HG03280 (cell line): Measurements from ENCODE around the gene OSBPL10.
A peak's percentile ranks its signal among the peaks of the same experiment; 100 is the strongest.
"Not testable (repeated sequence)": the region's sequence is repeated elsewhere in the genome, so short reads cannot be mapped to it uniquely, and the experiment has no call there.

Source experiments
- ATAC-seq: cut with Tn5 transposase; IDR thresholded peaks from one replicate; pipeline ENCODE4 v1.9.1; 2021; ENCODE audit warnings: mild to moderate bottlenecking, moderate library complexity; ENCODE audit not compliant: unreplicated experiment

The OSBPL10 gene

GRCh38 chr3:31862666-31863279, 118.3 kb downstream of the OSBPL10 start:
- ATAC-seq: no peak

GRCh38 chr3:31861826-31862225, 119.2 kb downstream of the OSBPL10 start:
- ATAC-seq: no peak

GRCh38 chr3:31860642-31861041, 120.4 kb downstream of the OSBPL10 start:
- not testable (repeated sequence) for ATAC-seq

DNA sequence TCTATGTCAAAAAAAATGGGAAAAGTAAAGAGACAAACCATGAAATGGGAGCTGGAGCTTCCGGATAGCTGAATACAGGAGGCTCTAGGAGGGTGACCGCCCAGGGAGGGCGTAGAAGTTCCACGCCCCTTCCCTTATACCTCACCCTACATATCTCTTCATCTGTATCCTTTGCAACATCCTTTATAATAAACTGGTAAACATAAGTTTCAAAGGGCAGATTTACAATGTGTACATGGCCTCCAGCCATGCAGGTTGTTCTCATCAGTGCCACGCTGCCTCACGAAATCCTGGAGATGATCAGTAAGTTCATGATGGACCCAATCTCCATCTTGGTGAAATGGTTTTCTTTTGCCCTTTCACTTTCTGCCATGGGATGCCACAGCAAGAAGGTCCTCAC, 121.8 kb downstream of the OSBPL10 start:
- no peak for ATAC-seq

DNA sequence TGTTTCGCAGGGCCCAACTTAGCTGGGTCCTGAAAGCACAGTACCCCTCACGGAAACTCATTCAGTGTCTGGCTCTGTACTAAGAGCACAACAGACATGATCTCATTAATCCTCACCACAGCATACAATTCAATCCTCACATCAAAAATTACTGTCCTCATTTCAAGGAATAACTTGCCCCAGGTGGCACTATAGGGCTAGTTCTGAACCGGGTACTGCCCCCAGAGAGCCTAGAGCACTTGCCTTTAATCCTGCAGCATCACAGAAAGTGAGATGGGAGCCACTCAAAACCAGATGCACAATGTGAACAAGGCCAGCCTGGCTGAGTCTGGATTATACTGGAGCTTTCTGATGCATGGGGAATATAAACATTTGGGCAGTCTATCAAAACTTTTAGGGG, 122.6 kb downstream of the OSBPL10 start:
- ATAC-seq: no peak

DNA sequence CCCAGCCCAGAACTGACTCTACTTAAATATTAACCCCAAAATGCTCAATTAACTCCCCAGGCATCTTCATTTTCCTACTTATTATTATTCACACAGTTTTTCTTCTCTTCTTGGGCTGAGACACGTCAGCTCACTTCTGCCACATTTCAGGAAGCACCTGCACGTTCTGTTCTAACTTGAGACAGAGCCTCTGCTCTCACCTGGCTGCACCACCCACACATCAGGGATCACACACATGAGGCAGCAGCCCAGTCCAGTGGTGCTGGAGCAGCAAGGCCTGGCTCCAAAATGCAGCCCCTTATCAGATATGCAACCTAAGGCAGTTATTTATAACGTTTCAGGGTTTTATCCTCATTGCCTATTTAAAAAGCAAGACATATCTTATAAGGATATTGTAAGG, 127.5 kb downstream of the OSBPL10 start:
- ATAC-seq: peak; percentile 54

DNA sequence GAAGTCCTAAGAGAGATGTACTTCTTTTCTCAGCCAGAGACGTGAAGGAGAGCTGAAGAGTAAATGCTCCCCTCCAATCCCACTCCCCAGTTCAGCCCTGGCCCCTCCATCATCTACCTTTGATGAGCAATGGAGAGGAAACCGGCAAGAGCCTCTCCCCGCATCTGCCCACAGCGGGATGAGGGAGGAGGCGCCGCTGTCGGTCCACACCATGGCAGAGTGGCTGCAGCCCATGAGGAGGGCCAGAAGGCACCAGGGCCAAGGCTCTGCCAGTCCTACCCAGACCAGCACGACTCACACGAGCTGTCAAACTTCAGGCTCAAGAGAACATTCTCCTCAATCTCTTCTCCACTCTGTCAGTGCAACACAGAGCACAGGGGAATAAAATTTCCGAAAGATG, 129.8 kb downstream of the OSBPL10 start:
- no peak for ATAC-seq

DNA sequence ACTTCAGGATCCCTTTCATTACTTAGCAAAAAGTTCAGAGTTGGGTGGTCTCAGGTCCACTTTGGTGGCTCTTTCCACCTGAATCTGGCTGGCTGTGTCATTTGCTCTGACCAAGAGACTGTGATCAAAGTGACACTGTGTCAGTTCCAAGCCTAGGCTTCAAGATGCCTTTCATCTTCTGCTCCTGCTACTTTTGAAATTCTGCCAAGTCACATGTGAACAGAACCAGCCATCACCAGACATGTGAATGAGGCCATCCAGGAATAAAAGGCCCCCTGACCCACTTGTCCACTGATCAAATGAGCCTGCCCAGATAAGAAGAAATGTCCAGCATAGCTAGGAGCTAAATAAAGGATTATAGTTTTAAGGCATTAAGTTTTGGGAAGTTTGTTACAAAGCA, 132.2 kb downstream of the OSBPL10 start:
- no peak for ATAC-seq

DNA sequence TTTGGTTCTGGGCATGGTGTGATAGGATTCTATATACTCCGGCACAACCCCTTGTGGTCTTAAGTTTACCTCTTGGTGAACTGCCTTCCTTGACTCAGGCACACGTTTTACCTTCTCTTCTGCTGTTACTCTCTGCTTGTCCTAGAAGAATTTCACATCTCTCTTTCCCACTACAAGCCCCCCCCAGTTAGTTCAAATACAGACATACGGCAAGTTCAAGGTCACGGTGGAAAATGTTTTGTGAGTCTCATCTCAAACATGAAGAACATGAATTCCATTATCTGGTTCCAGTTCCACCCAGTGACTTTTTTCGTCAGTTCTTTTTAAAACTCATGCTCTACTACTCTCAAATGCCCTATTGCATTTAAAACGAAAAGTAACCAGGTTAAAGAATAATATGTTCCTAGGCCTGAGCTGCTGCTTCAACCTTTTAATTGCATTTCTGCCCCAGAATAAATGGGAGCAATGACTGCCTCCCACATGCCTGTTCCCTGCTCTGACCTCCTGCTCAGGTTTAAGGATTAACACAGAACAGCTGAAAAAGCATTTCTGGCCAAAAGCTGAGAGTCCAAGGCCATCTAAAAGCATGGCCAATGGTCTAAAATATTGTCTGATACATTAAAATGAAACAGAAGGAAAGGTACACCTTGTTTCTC, 132.8 kb downstream of the OSBPL10 start:
- ATAC-seq: no peak

DNA sequence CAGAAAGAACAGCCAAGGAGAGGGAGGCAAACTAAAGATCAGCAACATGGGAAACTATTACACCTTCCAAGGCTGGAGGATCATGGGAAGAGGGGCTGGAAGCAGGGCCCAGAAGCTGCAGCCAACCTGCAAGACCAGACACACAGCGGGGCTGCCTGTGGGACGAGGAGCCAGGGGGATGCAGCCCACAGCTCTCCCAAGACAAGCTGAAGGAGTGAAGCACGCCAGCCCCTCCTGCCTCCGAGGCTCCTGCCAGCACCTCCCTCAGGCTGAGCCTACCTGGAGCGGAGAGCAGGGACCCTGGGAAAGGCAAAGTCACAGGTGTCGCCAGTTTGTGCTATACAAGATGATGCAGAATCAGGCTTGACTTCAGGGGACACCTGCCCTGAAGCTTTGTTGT, 133.3 kb downstream of the OSBPL10 start:
- ATAC-seq: no peak

DNA sequence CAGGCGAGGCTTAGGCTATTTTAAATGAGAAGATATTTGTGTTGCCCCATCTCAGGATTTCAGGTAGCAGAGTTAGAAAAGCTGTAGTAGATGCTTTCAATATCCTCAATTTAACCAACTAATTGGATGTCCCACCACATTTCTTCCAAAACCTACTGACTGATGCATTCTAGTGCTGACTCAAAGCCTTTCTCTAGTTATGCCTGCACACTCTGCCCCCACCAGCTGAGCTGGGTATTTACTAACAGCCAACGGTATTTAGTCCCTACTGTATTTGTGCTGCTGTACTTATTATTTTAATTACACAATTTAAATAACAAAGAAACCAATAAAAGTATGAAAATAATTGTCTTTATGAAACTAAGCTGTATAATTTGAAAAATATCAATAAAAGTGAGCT, 139.5 kb downstream of the OSBPL10 start:
- no peak for ATAC-seq

GRCh38 chr3:31840252-31840651, 140.8 kb downstream of the OSBPL10 start:
- ATAC-seq: no peak

DNA sequence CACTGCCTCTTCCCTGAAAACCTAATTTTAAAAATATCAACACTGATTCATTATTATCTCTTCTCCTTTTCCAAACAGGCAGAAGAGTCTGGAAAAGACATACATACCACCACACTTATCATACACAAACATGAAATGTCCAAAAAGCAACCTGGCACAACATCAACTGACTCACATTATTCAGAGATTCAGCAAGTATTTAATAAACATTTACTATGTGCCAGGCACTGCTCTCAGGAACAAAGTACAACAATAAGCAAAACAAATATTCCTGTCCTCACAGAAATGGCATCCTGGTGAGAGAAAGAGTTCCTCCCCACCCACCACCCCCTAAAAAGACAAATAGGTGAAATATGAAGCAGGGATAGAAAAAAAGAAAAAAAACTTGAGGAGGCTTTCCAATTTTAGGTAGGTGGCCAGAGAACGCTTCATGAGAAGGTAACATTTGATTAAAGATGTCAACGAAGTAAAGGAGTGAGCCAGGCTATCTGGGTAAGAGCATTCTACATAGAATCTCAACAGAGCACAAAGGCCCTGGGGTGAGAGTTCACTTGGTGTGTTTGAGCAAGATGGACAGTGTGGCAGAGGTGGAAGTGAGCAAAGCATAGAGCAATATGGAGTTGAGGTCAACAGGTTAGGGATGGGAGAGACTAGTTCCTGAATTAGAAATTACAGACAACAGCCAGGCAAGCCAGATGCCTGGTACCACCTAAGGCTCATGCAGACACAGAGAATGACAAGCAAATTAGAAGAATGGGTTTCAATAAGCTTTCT, 141.7 kb downstream of the OSBPL10 start:
- no peak for ATAC-seq

DNA sequence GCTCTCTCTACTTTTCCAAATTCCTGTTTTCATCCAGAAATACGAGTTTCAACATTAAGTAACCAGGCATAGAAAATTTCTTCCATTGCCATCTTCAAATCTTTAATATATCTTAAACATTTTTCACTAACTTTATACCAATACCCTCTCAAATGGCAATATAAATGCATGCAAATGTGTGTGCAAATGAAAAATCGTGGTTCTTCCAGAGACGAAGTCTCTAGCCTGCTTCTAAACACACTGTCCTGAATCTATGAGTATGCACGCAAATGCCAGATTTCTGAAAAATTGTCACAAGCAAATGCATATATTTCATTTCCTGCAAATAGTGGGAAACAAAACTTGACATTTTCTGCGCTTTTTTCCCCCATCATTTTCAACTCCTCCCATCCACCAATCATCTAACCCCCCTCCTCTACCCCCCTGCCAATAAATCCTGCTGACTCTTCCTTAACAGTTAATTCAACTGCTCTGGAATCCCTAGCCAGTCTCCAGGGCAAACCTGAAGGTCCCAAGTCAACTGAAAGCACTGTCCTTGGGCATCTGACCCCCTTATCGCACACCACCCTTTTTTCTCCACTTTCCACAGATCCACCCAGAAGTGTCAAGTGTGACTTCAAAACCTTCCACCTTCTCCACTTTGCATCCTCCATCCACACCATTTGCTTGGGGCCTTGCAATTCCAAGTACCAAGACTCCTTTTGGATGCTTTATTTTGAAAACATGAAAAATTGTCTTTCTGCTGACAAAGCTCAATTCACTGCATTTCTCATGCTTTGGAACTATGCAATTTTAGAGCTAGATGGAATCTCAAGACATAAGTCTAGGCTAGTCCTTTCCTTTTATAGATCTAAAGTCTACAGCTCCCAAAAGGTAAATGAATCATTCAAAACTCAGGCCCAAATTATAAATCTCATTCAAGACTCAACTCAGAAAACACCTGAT, 144.7 kb downstream of the OSBPL10 start:
- ATAC-seq: no peak

DNA sequence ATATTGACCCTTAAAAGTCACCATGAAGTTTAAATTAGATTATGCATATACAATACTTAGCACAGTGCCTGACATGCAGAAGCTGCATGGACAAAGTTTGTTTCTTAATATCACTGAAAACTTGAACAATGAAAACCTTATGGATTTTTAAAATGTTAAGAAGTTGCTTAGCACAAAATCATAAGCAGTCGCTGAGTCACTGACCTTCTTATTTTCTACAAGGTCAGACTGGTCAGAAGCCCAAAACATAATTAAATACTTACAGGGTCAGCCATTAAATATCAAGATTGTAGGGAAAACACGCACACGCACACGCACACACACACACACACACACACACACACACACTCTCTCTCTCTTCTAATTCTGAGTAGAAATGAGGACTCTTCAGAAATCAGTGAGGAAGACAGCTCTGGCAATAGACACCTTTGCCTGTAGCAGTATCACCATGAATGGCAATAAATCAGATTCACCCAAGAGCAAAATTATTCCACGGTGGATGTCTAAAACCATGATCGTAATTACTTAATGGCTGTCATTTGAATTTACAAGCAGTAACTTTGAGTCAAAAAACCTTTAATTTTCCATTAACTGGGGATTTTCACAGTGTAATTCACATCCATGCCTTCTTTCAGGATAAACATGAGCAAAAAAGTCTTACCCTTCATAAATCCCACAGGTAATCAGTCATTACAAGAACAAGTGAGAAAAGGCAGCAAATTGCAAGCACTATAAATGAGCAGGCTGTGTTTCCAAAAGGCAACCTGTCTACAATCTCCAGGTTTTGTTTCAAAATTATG, 147.5 kb downstream of the OSBPL10 start:
- ATAC-seq: no peak

- no peak for ATAC-seq
These were observed 148.5 kb downstream of the OSBPL10 start for GRCh38 chr3:31832551-31832950.

GRCh38 chr3:31831591-31831990, 149.5 kb downstream of the OSBPL10 start:
- no peak for ATAC-seq

DNA sequence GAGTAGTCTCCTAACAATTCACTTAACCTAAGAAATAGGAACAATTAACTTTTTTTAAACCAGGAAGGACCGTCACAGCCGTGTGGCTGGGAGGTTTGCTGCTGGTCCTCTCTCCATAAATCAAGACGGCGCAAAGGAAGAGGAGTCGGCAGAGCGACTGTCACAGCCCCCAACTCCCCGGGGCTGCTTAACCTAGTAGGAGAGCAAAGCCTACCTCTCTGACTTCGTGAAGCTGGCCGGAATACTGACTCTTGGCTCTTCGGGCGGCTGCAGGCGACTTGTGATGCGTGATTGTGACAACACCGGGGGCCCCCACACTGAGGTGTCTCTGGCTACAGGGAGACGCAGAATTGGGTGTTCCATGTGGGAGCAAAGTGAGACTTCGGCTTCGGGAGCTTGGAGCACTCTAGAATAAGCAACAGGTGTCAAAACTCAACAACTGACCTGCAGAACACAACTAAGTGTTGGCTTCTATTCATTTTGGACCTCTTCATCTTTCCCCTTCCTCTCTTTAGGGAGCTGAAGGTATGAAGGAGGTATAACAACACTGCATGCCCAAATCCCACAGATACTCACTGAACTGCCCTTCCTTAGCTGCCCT, 151.1 kb downstream of the OSBPL10 start:
- ATAC-seq: no peak

- no peak for ATAC-seq
These were observed 152.1 kb downstream of the OSBPL10 start for GRCh38 chr3:31829010-31829409.

- ATAC-seq: no peak
These were observed 153.1 kb downstream of the OSBPL10 start for GRCh38 chr3:31828007-31828406.
